SK-N-SH treated with all-trans-retinoic acid at 6 μM for 48 hours (cell line): ENCODE data around the gene VCP.

ENCODE experiments used
- ATAC-seq: fragments of 200-7000 bp; cut with Tn5 transposase; 3 replicates; pipeline ENCODE4 v1.9.1; 2020; ENCODE audit warnings: mild to moderate bottlenecking, moderate library complexity
- ARNTL ChIP-seq: fragments of 450-650 bp; formaldehyde crosslinking; IDR thresholded peaks from 2 replicates; pipeline ENCODE4 v1.5.0; 2020; ENCODE audit warnings: low read depth, mild to moderate bottlenecking, moderate library complexity, borderline replicate concordance
- BACH2 ChIP-seq: fragments of 250-450 bp; sonication (Bioruptor Pico); IDR thresholded peaks from 2 replicates; pipeline ENCODE4 v1.9.0; 2021; ENCODE audit warnings: mild to moderate bottlenecking, borderline replicate concordance
- CREB5 ChIP-seq: fragments of 250-450 bp; sonication (Bioruptor Pico); IDR thresholded peaks from 2 replicates; pipeline ENCODE4 v1.5.1; 2020; ENCODE audit warnings: low read depth, mild to moderate bottlenecking, moderate library complexity
- CSDC2 ChIP-seq: fragments of 250-450 bp; sonication (Bioruptor Pico); IDR thresholded peaks from 2 replicates; pipeline ENCODE4 v1.5.0; 2020; ENCODE audit warnings: mild to moderate bottlenecking, moderate library complexity
- CSRNP3 ChIP-seq: fragments of 250-450 bp; sonication (Bioruptor Pico); IDR thresholded peaks from 2 replicates; pipeline ENCODE4 v1.5.1; 2021; ENCODE audit warnings: mild to moderate bottlenecking, moderate library complexity
- ESRRG ChIP-seq: fragments of 250-450 bp; sonication (Bioruptor Pico); IDR thresholded peaks from 2 replicates; pipeline ENCODE4 v1.6.1; 2021; ENCODE audit warnings: mild to moderate bottlenecking
- GLIS3 ChIP-seq: fragments of 250-450 bp; sonication (Bioruptor Pico); IDR thresholded peaks from 2 replicates; pipeline ENCODE4 v1.5.0; 2020; ENCODE audit warnings: mild to moderate bottlenecking, moderate library complexity
- ISL1 ChIP-seq: fragments of 250-450 bp; sonication (Bioruptor Pico); IDR thresholded peaks from 2 replicates; pipeline ENCODE4 v2.1.2; 2022; ENCODE audit warnings: mild to moderate bottlenecking, moderate library complexity
- OSR1 ChIP-seq: fragments of 250-450 bp; sonication (Bioruptor Pico); IDR thresholded peaks from 2 replicates; pipeline ENCODE4 v1.8.0; 2022; ENCODE audit warnings: moderate library complexity, mild to moderate bottlenecking, inconsistent platforms
- PATZ1 ChIP-seq: fragments of 250-450 bp; sonication (Bioruptor Pico); IDR thresholded peaks from 2 replicates; pipeline ENCODE4 v1.8.0; 2020; ENCODE audit warnings: mild to moderate bottlenecking, moderate library complexity, borderline replicate concordance
- POU6F1 ChIP-seq: fragments of 250-450 bp; sonication (Bioruptor Pico); IDR thresholded peaks from 2 replicates; pipeline ENCODE4 v1.8.0; 2021; ENCODE audit warnings: low read depth, mild to moderate bottlenecking, moderate library complexity, borderline replicate concordance
- PPARA ChIP-seq: fragments of 250-450 bp; sonication (Bioruptor Pico); IDR thresholded peaks from 2 replicates; pipeline ENCODE4 v1.5.0; 2020; ENCODE audit warnings: mild to moderate bottlenecking, borderline replicate concordance
- RARB ChIP-seq: fragments of 250-450 bp; sonication (Bioruptor Pico); IDR thresholded peaks from 2 replicates; pipeline ENCODE4 v1.8.0; 2021; ENCODE audit warnings: mild to moderate bottlenecking, moderate library complexity
- TCF4 ChIP-seq: fragments of 250-450 bp; sonication (Bioruptor Pico); IDR thresholded peaks from 2 replicates; pipeline ENCODE4 v1.8.0; 2021; ENCODE audit warnings: mild to moderate bottlenecking, moderate library complexity, borderline replicate concordance
- TOX ChIP-seq: fragments of 250-450 bp; sonication (Bioruptor Pico); IDR thresholded peaks from 2 replicates; pipeline ENCODE4 v1.8.0; 2021; ENCODE audit warnings: mild to moderate bottlenecking, moderate library complexity, borderline replicate concordance
- TSHZ2 ChIP-seq: fragments of 250-450 bp; sonication (Bioruptor Pico); IDR thresholded peaks from 2 replicates; pipeline ENCODE4 v1.5.0; 2020; ENCODE audit warnings: mild to moderate bottlenecking, moderate library complexity
- ZC3H10 ChIP-seq: fragments of 250-450 bp; sonication (Bioruptor Pico); IDR thresholded peaks from 2 replicates; pipeline ENCODE4 v1.5.1; 2021; ENCODE audit warnings: mild to moderate bottlenecking, moderate library complexity
- ZFP3 ChIP-seq: fragments of 250-450 bp; sonication (Bioruptor Pico); IDR thresholded peaks from 2 replicates; pipeline ENCODE4 v1.5.0; 2020; ENCODE audit warnings: mild to moderate bottlenecking, moderate library complexity
- ZFP30 ChIP-seq: fragments of 450-650 bp; formaldehyde crosslinking; IDR thresholded peaks from 2 replicates; pipeline ENCODE4 v1.5.0; 2022; ENCODE audit warnings: mild to moderate bottlenecking, moderate library complexity
- ZNF70 ChIP-seq: fragments of 450-650 bp; formaldehyde crosslinking; IDR thresholded peaks from 2 replicates; pipeline ENCODE4 v1.5.0; 2020; ENCODE audit warnings: mild to moderate bottlenecking, moderate library complexity
- ZNF8 ChIP-seq: fragments of 450-650 bp; formaldehyde crosslinking; IDR thresholded peaks from 2 replicates; pipeline ENCODE4 v1.5.0; 2020; ENCODE audit warnings: mild to moderate bottlenecking, moderate library complexity

The VCP gene

GRCh38 chr9:35108946-35109575 lies 36.6 kb upstream of the VCP start:
- TF ChIP-seq CREB5 (CRISPR knock-in tag) (no peak), CSRNP3 (CRISPR knock-in tag) (no peak), RARB (CRISPR knock-in tag) (no peak), ZC3H10 (no peak), PPARA (CRISPR knock-in tag) (no peak), ZFP30 (CRISPR knock-in tag) (no peak), TCF4 (CRISPR knock-in tag) (no peak), ZNF70 (CRISPR knock-in tag) (no peak), OSR1 (CRISPR knock-in tag) (no peak), PATZ1 (CRISPR knock-in tag) (no peak), TSHZ2 (CRISPR knock-in tag) (no peak), CSDC2 (CRISPR knock-in tag) (no peak), POU6F1 (CRISPR knock-in tag) (no peak), TOX (CRISPR knock-in tag) (no peak), BACH2 (CRISPR knock-in tag) (no peak), ESRRG (CRISPR knock-in tag) (no peak), ARNTL (CRISPR knock-in tag) (no peak), ZFP3 (no peak), ZNF8 (CRISPR knock-in tag) (no peak), ISL1 (CRISPR knock-in tag) (no peak)
- no peak for ATAC-seq

- ATAC-seq = no peak
- no peak for TF ChIP-seq OSR1 (CRISPR knock-in tag)
- no peak for TF ChIP-seq CSRNP3 (CRISPR knock-in tag)
- TF ChIP-seq ZFP30 (CRISPR knock-in tag) = no peak
- TF ChIP-seq ZC3H10 = no peak
- TF ChIP-seq ZNF8 (CRISPR knock-in tag) = no peak
- TF ChIP-seq CSDC2 (CRISPR knock-in tag) = no peak
- no peak for TF ChIP-seq GLIS3 (CRISPR knock-in tag)
- no peak for TF ChIP-seq ISL1 (CRISPR knock-in tag)
- TF ChIP-seq ESRRG (CRISPR knock-in tag) = no peak
- no peak for TF ChIP-seq POU6F1 (CRISPR knock-in tag)
- no peak for TF ChIP-seq PATZ1 (CRISPR knock-in tag)
- TF ChIP-seq ARNTL (CRISPR knock-in tag) = no peak
Observed at GRCh38 chr9:35108461-35108860, 36.0 kb upstream of the VCP start.
